Muscle of leg (tissue), 11 donors: Measurements from ENCODE around the gene XK. TPM values are rescaled to one million over a fixed set of nuclear protein-coding genes. Genes with fewer than 3 reads are reported as not detected.

Source experiments
- DNase-seq: peaks from one replicate; pipeline ENCODE4 v3.0.0; 2013
- H3K27ac ChIP-seq: one replicate; pipeline ENCODE4 v1.5.1; 2013; ENCODE audit warnings: mild to moderate bottlenecking, low read length, control low read depth
- H3K27me3 ChIP-seq: one replicate; pipeline ENCODE4 v1.6.1; 2013; ENCODE audit warnings: low read length; ENCODE audit not compliant: control insufficient read depth, insufficient read depth
- H3K36me3 ChIP-seq: one replicate; pipeline ENCODE4 v1.6.1; 2013; ENCODE audit warnings: low read length; ENCODE audit not compliant: control insufficient read depth, insufficient read depth
- H3K4me1 ChIP-seq: one replicate; pipeline ENCODE4 v1.6.1; 2013; ENCODE audit warnings: low read length; ENCODE audit not compliant: control insufficient read depth, insufficient read depth
- H3K4me3 ChIP-seq: one replicate; pipeline ENCODE4 v1.5.1; 2013; ENCODE audit warnings: low read length, control low read depth
- H3K9me3 ChIP-seq: replicated peaks from 2 replicates; pipeline ENCODE4 v1.6.1; 2013; ENCODE audit warnings: low read depth, low read length; ENCODE audit not compliant: control insufficient read depth
- WGBS: methylation state at CpG from one replicate; pipeline ENCODE4 v1.1.5; 2013; ENCODE audit warnings: missing lambda C conversion rate; ENCODE audit not compliant: insufficient coverage; 5-methylcytosine and 5-hydroxymethylcytosine counted together
- polyA plus RNA-seq, 8 donors: library from polyadenylated mRNA; unstranded; fragments of 120-200 nt; gene quantifications; one replicate each; pipeline versions ENCODE4 v1.2.1 to v1.2.3, GENCODE V29; 2013; ENCODE audit warnings: inconsistent platforms in 1 of 8, low replicate concordance in 1 of 8; ENCODE audit not compliant: insufficient read length in 8 of 8, insufficient read depth in 1 of 8
- total RNA-seq: library from RNA; stranded (reverse); fragments of 120-200 nt; gene quantifications from one replicate; pipeline ENCODE4 v1.2.4, GENCODE V29; 2013

Gene XK
- total and polyA plus RNA-seq, 9 donors, result 3.7 to 7.3 (median 5.1) TPM

DNA sequence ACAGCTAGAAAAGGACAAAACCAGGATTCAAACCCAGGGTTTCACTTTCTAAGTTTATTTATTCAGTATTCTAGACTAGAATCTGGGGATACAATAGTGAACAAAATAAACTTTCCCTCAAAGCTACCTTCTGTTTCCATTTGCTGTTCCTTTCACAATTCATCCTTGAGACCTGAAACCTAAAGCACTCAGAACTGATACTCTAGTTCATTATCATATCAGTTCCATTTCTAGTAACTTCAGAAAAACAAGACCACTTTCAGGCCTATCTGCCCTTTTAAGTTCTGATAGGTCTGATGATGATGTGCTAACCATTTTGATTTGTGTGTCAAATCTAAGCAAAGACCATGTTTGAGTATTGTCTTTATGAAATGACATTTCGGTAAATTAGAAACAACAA lies 7.8 kb upstream of the XK start:
- H3K9me3 ChIP-seq, result no peaks in the 10 kb centered on the region
- H3K36me3 ChIP-seq, result no peaks in the 10 kb centered on the region
- no CpG with 5 or more reads among the region's 1 CpG for WGBS
- peaks cover 2% of the 10 kb centered on the region for H3K27me3 ChIP-seq
- no peaks in the 10 kb centered on the region for H3K4me1 ChIP-seq
- no peak overlapping the region for H3K4me3 ChIP-seq
- DNase-seq, result no peak
- H3K27ac ChIP-seq, result no peak overlapping the region

DNA sequence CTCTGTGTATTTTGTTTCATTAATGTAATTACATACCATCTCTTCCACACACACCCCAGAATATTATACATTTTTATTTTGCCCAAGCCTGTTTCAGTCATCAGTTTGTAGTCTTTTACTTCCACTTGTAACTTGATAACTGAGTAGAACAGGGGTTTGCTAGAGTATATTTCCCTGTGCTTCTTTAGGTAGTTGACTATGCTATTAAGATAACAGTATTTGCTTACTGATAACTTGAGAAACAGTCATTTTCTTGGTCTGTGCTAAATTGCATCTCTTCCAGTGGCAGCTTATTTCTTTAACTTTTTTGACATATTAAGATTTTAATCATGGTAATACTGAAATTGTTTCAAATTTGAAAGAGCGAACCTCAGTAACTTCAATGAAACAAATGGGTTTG lies 7.0 kb upstream of the XK start:
- Histone ChIP-seq H3K9me3 (no peaks in the 10 kb centered on the region), H3K36me3 (no peaks in the 10 kb centered on the region), H3K27ac (no peak overlapping the region), H3K4me3 (no peak overlapping the region), H3K27me3 (peaks cover 2% of the 10 kb centered on the region), H3K4me1 (no peaks in the 10 kb centered on the region)
- no peak for DNase-seq
- WGBS, result no CpG with 5 or more reads among the region's 1 CpG

DNA sequence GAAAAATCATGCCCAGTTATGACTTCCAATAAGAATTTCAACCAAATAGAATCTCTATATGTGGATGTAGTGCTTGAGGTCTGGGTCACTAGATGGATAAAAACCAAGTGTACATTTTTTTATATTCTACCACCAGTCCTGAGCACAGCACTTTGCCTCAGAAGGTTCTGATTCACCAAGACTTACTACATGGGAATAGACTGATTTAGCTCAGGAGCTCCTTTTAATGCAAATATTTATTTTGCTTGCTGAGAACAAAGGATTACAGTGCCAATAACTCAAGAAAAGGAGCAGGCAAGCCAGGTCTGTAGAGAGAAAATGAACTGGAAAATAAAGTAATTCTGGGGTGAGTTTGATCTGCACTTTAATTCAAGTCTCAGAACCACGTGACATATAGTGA lies 6.4 kb upstream of the XK start:
- WGBS, result no CpG with 5 or more reads among the region's 1 CpG
- Histone ChIP-seq H3K27ac (no peak overlapping the region), H3K36me3 (no peaks in the 10 kb centered on the region), H3K9me3 (no peaks in the 10 kb centered on the region), H3K4me1 (no peaks in the 10 kb centered on the region), H3K4me3 (no peak overlapping the region), H3K27me3 (peaks cover 2% of the 10 kb centered on the region)
- no peak for DNase-seq

DNA sequence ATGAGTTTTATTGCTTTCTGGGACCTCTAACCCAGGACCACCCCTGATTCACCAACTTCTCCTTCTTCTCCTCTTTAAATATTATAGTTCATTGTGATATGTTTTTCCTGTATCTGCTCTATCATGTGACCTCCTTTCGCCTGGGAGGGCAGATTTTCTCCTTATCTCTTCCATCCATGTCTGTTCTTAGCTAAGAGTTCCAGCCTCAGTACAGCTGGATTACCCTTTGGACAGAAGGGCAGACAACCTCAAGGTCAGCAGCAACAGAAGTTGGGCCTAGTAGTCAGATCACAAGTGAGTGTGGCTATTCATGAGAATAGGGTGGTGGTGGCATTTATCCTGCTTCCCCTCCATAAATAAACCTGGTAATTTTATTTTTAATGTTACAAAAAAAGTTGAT lies 5.7 kb upstream of the XK start:
- Histone ChIP-seq H3K36me3 (no peaks in the 10 kb centered on the region), H3K27ac (no peak overlapping the region), H3K4me1 (no peaks in the 10 kb centered on the region), H3K4me3 (no peak overlapping the region), H3K9me3 (no peaks in the 10 kb centered on the region), H3K27me3 (peaks cover 2% of the 10 kb centered on the region)
- no peak for DNase-seq
- no CpG with 5 or more reads among the region's 1 CpG for WGBS

DNA sequence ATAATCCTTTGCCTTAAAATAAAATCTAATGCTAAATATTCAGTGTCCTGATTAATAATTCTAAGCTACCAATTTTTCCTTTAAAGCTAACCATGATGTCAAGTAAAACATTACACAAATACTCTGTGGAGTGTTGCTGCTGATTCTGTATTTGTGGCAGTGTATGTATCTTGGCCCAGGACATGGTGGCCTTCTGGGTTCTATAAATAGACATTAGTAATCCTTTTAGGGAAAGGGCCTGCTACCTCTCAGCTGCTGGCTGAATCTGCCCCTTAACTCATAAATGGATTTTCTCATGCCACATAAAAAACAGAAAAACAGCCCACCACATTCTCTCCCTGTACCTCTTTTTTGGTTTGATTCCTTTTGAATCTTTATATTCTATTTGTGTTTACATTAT lies 1.2 kb upstream of the XK start:
- DNase-seq, result peak; percentile 39
- H3K27ac ChIP-seq, result peak overlapping the region; percentile 60

DNA sequence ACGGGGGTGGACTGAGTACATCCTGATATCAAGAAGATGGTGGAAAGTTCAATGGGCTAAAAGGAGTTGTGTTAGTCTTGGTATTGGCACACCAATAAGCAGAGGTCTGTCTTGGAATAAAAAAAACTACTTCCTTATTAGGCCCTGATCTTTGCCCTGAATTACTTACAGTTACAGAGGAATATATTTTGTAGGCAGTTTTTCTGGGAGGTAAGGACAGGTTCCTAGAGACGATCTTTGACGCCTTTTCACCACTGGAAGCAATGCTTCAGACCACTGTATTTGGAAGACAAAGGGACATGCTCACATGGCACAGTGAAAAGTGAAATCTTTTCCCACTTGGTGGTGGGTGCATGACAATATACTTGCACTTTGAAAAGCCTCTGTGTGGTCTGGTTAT lies 618 bp upstream of the XK start:
- H3K36me3 ChIP-seq, result no peaks in the 10 kb centered on the region
- H3K9me3 ChIP-seq, result no peaks in the 10 kb centered on the region
- peaks cover 15% of the 10 kb centered on the region for H3K27me3 ChIP-seq
- H3K4me1 ChIP-seq, result peaks cover 5% of the 10 kb centered on the region
- no peak overlapping the region for H3K4me3 ChIP-seq
- WGBS, result 70% methylated on average over 2 of the region's 3 CpGs
- DNase-seq, result no peak
- peak overlapping the region; percentile 60 for H3K27ac ChIP-seq

More for the DNA sequence above, 1.2 kb upstream of the XK start:
- Histone ChIP-seq H3K27me3 (peaks cover 15% of the 10 kb centered on the region), H3K36me3 (no peaks in the 10 kb centered on the region), H3K9me3 (no peaks in the 10 kb centered on the region), H3K4me3 (no peak overlapping the region), H3K4me1 (peaks cover 5% of the 10 kb centered on the region)

DNA sequence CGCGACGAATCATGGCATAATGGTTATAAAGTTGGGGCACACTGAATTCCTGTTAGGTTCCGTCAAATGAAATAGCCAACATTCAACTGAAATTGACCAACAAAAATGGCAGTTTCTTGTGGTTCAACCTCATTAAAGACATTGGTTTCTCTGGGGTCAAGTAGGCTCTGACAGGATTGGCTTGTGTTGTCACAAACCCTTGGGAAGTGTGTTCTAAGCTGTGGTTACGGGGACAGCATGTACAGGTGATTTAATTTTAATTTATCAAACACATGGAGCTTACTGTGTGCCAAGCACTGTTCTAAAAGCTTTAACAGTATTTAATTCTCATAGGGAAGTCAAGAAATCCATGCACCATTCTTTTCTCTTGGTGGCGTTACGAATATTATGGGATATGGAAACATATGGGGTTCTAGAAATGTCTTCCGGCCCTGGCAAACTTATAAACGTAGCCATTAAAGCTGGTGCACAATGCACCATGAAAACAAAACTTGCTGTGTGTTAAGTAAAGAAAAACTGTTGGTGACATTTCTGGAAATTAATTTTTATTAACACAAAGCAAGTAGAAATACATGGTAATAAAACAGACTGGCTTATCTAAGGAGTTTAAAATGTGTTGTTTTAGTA lies 891 bp downstream of the XK start:
- WGBS, result 60% methylated on average over 4 of the region's 9 CpGs
- Histone ChIP-seq H3K27ac (no peak overlapping the region), H3K27me3 (peaks cover 15% of the 10 kb centered on the region), H3K9me3 (no peaks in the 10 kb centered on the region), H3K4me3 (peak overlapping the region; percentile 37), H3K4me1 (peaks cover 5% of the 10 kb centered on the region), H3K36me3 (no peaks in the 10 kb centered on the region)
- no peak for DNase-seq

DNA sequence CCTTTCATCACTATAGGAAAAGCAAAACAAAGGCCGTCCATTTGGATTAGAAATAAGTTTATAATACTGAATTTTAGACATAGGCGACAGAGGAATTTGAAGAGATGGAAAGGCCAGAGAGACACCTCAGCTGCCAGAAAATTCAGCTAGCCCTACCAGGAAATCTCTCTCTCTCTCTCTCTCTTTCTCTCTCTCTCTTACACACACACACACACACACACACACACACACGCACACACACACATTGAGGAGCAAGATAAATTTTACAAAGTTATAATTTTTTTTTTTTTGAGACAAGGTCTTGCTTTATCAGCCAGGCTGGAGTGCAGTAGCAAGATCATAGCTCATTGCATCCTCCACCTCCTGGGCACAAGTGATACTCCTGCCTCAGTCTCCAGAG lies 1.4 kb downstream of the XK start:
- H3K4me3 ChIP-seq, result no peak overlapping the region
- H3K27me3 ChIP-seq, result peaks cover 17% of the 10 kb centered on the region
- no peak for DNase-seq
- no CpG with 5 or more reads among the region's 3 CpGs for whole genome bisulfite sequencing
- no peak overlapping the region for H3K27ac ChIP-seq
- no peaks in the 10 kb centered on the region for H3K9me3 ChIP-seq
- peaks cover 5% of the 10 kb centered on the region for H3K4me1 ChIP-seq
- H3K36me3 ChIP-seq, result no peaks in the 10 kb centered on the region

DNA sequence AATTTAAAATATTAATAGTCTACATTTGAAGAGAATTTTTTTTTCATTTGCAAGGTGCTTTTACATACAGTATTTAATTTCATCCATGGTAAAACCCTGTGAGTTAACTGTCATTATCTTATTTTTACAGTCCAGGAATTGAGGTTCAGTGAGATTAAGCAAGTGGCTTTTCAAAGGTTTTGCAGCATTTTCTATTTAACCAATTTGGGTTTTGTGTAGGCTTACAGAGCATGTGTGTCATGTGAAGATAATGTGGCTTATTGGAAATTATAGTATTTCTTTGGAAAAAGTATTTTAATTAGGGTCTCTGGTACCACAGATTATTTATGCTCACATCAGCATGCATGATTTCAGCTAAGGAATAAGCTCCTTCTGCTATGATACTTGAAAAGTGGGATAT lies 4.5 kb downstream of the XK start:
- Histone ChIP-seq H3K36me3 (no peaks in the 10 kb centered on the region), H3K27me3 (peaks cover 27% of the 10 kb centered on the region), H3K4me1 (peaks cover 5% of the 10 kb centered on the region), H3K4me3 (no peak overlapping the region), H3K9me3 (no peaks in the 10 kb centered on the region), H3K27ac (no peak overlapping the region)
- DNase-seq, result no peak

DNA sequence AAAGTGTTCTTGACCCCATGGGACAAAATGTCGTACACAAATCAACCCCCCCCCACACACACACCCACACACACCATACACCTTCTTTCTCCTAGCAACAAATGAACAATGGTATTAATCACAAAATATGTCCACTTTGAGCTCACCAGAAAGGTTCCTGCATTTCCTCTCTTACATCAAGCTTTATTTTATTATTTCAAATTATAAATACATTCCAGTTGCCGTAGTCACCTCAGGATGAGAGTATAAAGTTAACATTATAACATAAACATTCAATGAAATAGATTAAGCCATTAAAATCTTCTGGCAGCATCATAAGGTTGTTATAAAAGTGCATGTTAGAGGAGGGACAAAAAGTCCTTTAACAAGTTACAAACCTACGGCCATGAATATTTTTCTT lies 7.3 kb downstream of the XK start:
- no peak overlapping the region for H3K4me3 ChIP-seq
- no peaks in the 10 kb centered on the region for H3K9me3 ChIP-seq
- no peaks in the 10 kb centered on the region for H3K4me1 ChIP-seq
- peaks cover 12% of the 10 kb centered on the region for H3K27me3 ChIP-seq
- WGBS, result no CpG with 5 or more reads among the region's 3 CpGs
- DNase-seq, result no peak
- no peak overlapping the region for H3K27ac ChIP-seq
- H3K36me3 ChIP-seq, result no peaks in the 10 kb centered on the region

DNA sequence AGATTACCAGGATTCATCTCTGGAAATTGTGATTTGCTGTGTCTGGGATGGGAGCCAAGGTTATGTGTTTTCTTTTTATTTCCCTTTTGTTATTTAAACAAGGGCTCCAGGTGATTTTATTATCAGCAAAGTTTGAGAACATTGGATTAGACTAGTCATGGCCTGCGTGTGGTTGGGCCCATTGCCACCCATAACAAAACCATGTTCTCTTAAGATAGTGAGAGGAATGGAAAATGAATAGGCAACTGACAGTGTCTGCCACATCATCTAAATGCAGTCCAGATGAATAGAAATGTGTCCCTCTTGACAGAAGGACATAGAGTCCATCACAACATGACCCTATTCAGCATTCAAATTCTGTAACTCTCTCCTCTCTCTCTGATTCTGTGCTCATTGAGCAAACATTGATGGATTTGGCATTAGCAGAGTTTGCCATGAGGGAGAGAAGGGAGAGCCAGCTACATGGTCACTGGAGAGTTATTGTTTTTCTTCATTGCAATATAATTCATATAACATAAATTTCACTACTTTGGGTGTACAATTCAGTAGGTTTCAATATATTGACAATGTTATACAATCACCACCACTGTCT lies 11.7 kb downstream of the XK start:
- no peaks in the 10 kb centered on the region for H3K36me3 ChIP-seq
- DNase-seq, result no peak
- no CpG with 5 or more reads among the region's 1 CpG for WGBS
- H3K27ac ChIP-seq, result no peak overlapping the region
- no peaks in the 10 kb centered on the region for H3K4me1 ChIP-seq
- H3K4me3 ChIP-seq, result no peak overlapping the region
- no peaks in the 10 kb centered on the region for H3K9me3 ChIP-seq
- peaks cover 20% of the 10 kb centered on the region for H3K27me3 ChIP-seq
